H9 (cell line): ENCODE measurements around the gene DKK1. TPM values are rescaled to one million over a fixed set of nuclear protein-coding genes. Genes with fewer than 3 reads are reported as not detected.

Experiments
- DNase-seq: peaks from one replicate; pipeline ENCODE4 v3.0.0-alpha.2; 2017
- H2AFZ ChIP-seq: one replicate; pipeline ENCODE4 v1.6.1; 2013; ENCODE audit warnings: mild to moderate bottlenecking, low read length, control low read depth, moderate library complexity
- H2AK5ac ChIP-seq: 2 replicates; pipeline ENCODE4 v1.6.1; 2013; ENCODE audit warnings: low read length, control low read depth, mixed read lengths; ENCODE audit not compliant: insufficient read length
- H2BK120ac ChIP-seq: one replicate; pipeline ENCODE4 v1.6.1; 2013; ENCODE audit warnings: low read depth, mild to moderate bottlenecking, low read length, control low read depth, inconsistent platforms; ENCODE audit not compliant: poor library complexity, severe bottlenecking
- H2BK12ac ChIP-seq: 2 replicates; pipeline ENCODE4 v1.6.1; 2013; ENCODE audit warnings: low read length, control low read depth, mixed read lengths, low read depth; ENCODE audit not compliant: insufficient read length
- H2BK15ac ChIP-seq: 2 replicates; pipeline ENCODE4 v1.6.1; 2013; ENCODE audit warnings: low read depth, low read length, control low read depth
- H2BK20ac ChIP-seq: one replicate; pipeline ENCODE4 v1.6.1; 2013; ENCODE audit warnings: low read depth, mild to moderate bottlenecking, low read length, control low read depth, inconsistent platforms; ENCODE audit not compliant: poor library complexity, severe bottlenecking
- H2BK5ac ChIP-seq: 2 replicates; pipeline ENCODE4 v1.6.1; 2013; ENCODE audit warnings: low read length, control low read depth, mixed read lengths; ENCODE audit not compliant: insufficient read length
- H3K14ac ChIP-seq: 2 replicates; pipeline ENCODE4 v1.6.1; 2013; ENCODE audit warnings: low read length, control low read depth; ENCODE audit not compliant: insufficient read depth
- H3K18ac ChIP-seq: 2 replicates; pipeline ENCODE4 v1.6.1; 2013; ENCODE audit warnings: low read depth, mild to moderate bottlenecking, mixed read lengths, low read length, control low read depth; ENCODE audit not compliant: insufficient read length
- H3K23ac ChIP-seq: 2 replicates; pipeline ENCODE4 v1.6.1; 2013; ENCODE audit warnings: low read length, control low read depth, mixed read lengths, low read depth; ENCODE audit not compliant: insufficient read length
- H3K23me2 ChIP-seq: 2 replicates; pipeline ENCODE4 v1.6.1; 2013; ENCODE audit warnings: low read depth, mild to moderate bottlenecking, mixed read lengths, low read length, control low read depth; ENCODE audit not compliant: insufficient read length, poor library complexity, severe bottlenecking
- H3K27ac ChIP-seq: 2 replicates; pipeline ENCODE4 v1.5.1; 2013; ENCODE audit warnings: low read length, control low read depth, mixed read lengths, low read depth; ENCODE audit not compliant: insufficient read length
- H3K27me3 ChIP-seq: 2 replicates; pipeline ENCODE4 v1.6.1; 2013; ENCODE audit warnings: low read length, control low read depth, inconsistent platforms; ENCODE audit not compliant: insufficient read depth
- H3K4ac ChIP-seq: 2 replicates; pipeline ENCODE4 v1.6.1; 2013; ENCODE audit warnings: low read depth, mild to moderate bottlenecking, control low read depth, inconsistent platforms, low read length, moderate library complexity
- H3K4me1 ChIP-seq: 2 replicates; pipeline ENCODE4 v1.6.1; 2013; ENCODE audit warnings: low read length, control low read depth, inconsistent platforms; ENCODE audit not compliant: insufficient read depth
- H3K4me2 ChIP-seq: 2 replicates; pipeline ENCODE4 v1.6.1; 2013; ENCODE audit warnings: low read length, control low read depth, mixed read lengths; ENCODE audit not compliant: insufficient read length, insufficient read depth
- H3K56ac ChIP-seq: 2 replicates; pipeline ENCODE4 v1.6.1; 2013; ENCODE audit warnings: low read depth, mild to moderate bottlenecking, mixed read lengths, low read length, control low read depth; ENCODE audit not compliant: insufficient read length
- H3K79me1 ChIP-seq: 2 replicates; pipeline ENCODE4 v1.6.1; 2013; ENCODE audit warnings: low read depth, mild to moderate bottlenecking, moderate library complexity, low read length, control low read depth, inconsistent platforms; ENCODE audit not compliant: insufficient read depth, poor library complexity, severe bottlenecking
- H3K79me2 ChIP-seq: 2 replicates; pipeline ENCODE4 v1.6.1; 2013; ENCODE audit warnings: low read length, control low read depth, inconsistent platforms; ENCODE audit not compliant: insufficient read depth
- H3K9ac ChIP-seq: 2 replicates; pipeline ENCODE4 v1.6.1; 2013; ENCODE audit warnings: low read length, control low read depth, mixed read lengths; ENCODE audit not compliant: insufficient read length; ENCODE audit errors: extremely low read depth
- H3K9me3 ChIP-seq: one replicate; pipeline ENCODE4 v1.6.1; 2013; ENCODE audit warnings: low read depth, low read length, inconsistent platforms; ENCODE audit not compliant: control insufficient read depth
- H3T11ph ChIP-seq: one replicate; pipeline ENCODE4 v1.6.1; 2013; ENCODE audit warnings: mild to moderate bottlenecking, low read length, control low read depth, inconsistent platforms
- H4K20me1 ChIP-seq: one replicate; pipeline ENCODE4 v1.6.1; 2013; ENCODE audit not compliant: control insufficient read depth, insufficient read length, insufficient read depth
- H4K5ac ChIP-seq: 2 replicates; pipeline ENCODE4 v1.6.1; 2013; ENCODE audit warnings: low read depth, mild to moderate bottlenecking, mixed read lengths, low read length, control low read depth; ENCODE audit not compliant: insufficient read length
- H4K8ac ChIP-seq: replicated peaks from 2 replicates; pipeline ENCODE4 v1.6.1; 2013; ENCODE audit warnings: low read length, control low read depth, mixed read lengths, low read depth; ENCODE audit not compliant: insufficient read length
- H4K91ac ChIP-seq: 2 replicates; pipeline ENCODE4 v1.6.1; 2013; ENCODE audit warnings: low read depth, mild to moderate bottlenecking, moderate library complexity, mixed read lengths, low read length, control low read depth; ENCODE audit not compliant: insufficient read length
- H3K27ac Mint-ChIP-seq, 3 experiments: 2 replicates in 2 of 3; 3 replicates in 1 of 3; pipeline ENCODE4 v1.8.0; 2020 to 2021; ENCODE audit warnings: mixed read lengths in 3 of 3, mild to moderate bottlenecking in 1 of 3, moderate library complexity in 1 of 3
- H3K27me3 Mint-ChIP-seq: 2 replicates; pipeline ENCODE4 v1.8.0; 2021; ENCODE audit warnings: low read depth, mild to moderate bottlenecking, moderate library complexity, mixed read lengths
- H3K36me3 Mint-ChIP-seq, 3 experiments: 2 replicates in 2 of 3; 3 replicates in 1 of 3; pipeline ENCODE4 v1.8.0; 2020 to 2021; ENCODE audit warnings: low read depth in 3 of 3, mixed read lengths in 3 of 3; ENCODE audit not compliant: insufficient read depth in 1 of 3
- H3K4me1 Mint-ChIP-seq, 2 experiments: 2 replicates each; pipeline ENCODE4 v1.8.0; 2020; ENCODE audit warnings: mixed read lengths in 2 of 2
- H3K4me3 Mint-ChIP-seq, 2 experiments: 2 replicates in 1 of 2; 3 replicates in 1 of 2; pipeline ENCODE4 v1.8.0; 2020 to 2021; ENCODE audit warnings: mild to moderate bottlenecking in 2 of 2, mixed read lengths in 2 of 2, moderate library complexity in 1 of 2
- H3K9me3 Mint-ChIP-seq, 2 experiments: 2 replicates in 1 of 2; 3 replicates in 1 of 2; pipeline ENCODE4 v1.8.0; 2020; ENCODE audit warnings: mild to moderate bottlenecking in 2 of 2, mixed read lengths in 2 of 2, moderate library complexity in 1 of 2
- CTCF ChIP-seq: fragments of 200-600 bp; sonication (generic); conservative IDR thresholded peaks from 3 replicates; pipeline ENCODE4 v1.8.0; 2021; ENCODE audit warnings: antibody characterized with exemption, mild to moderate bottlenecking
- WGBS: extraction: QIAGEN DNeasy Blood & Tissue Kit; methylation state at CpG from one replicate; pipeline ENCODE4 v1.1.7; 2013; ENCODE audit warnings: missing lambda C conversion rate, low lambda C conversion rate, mixed read lengths; ENCODE audit not compliant: insufficient read length; ENCODE audit errors: extremely low coverage; 5-methylcytosine and 5-hydroxymethylcytosine counted together
- total RNA-seq: library from RNA; stranded (reverse); gene quantifications from 2 replicates; pipeline ENCODE4 v1.2.1, GENCODE V29; 2021

DKK1 gene
- total RNA-seq, 1 experiment from 2014 or later, result 1.1 TPM

DNA sequence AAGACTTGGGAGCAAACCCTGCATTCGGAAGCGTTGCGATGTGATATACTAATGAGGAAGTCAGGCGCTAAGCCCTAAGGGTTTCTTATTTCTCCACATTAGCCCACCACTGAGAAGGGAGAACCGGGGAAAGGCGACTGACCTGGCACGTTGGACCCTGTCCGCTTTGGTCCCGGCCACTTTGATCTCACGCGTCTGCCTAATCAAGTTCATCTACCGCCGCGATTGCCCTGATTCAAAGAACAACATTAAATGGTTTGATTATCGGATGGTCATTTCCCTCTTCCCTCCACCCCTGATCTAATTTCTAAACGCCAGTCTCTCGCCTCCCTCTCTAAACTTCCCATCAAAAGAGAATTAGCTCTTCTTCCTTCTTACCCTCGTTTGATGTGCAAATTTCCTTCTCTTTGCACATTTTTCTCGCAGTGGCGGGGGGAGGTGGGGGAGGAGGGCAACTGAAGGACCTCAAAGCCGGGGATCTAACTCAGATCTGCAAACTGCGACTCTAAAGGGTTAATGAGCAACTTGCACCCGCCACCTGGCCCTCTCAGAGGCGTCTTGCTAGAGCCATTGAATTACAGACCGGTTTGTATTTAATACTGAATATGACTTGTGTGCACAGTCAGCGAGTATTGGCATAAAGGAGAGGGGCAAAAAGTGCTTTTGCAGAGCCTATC lies 687 bp upstream of the DKK1 start:
- no peak overlapping the region for H2AK5ac ChIP-seq
- H3K4me1 Mint-ChIP-seq, result peaks cover 17% of the 10 kb centered on the region in 2 experiments
- no peaks in the 10 kb centered on the region for H3K36me3 Mint-ChIP-seq
- no peaks in the 10 kb centered on the region; a peak in 1 of 5 replicates for H3K9me3 Mint-ChIP-seq
- H3K27me3 Mint-ChIP-seq, result peaks cover 96% of the 10 kb centered on the region
- no peak overlapping the region for H2BK20ac ChIP-seq
- no peak overlapping the region for H3K18ac ChIP-seq
- H4K91ac ChIP-seq, result no peak overlapping the region
- no peak overlapping the region for H4K8ac ChIP-seq
- no peaks in the 10 kb centered on the region for H3K79me1 ChIP-seq
- WGBS, result no CpG with 5 or more reads among the region's 26 CpGs
- H3K4ac ChIP-seq, result no peak overlapping the region
- no peak overlapping the region for H3K23ac ChIP-seq
- no peak overlapping the region for H2BK5ac ChIP-seq
- no peak overlapping the region for H3K9ac ChIP-seq
- H2BK120ac ChIP-seq, result no peak overlapping the region
- peaks cover 4% of the 10 kb centered on the region for H4K20me1 ChIP-seq
- no peak overlapping the region for H2BK15ac ChIP-seq
- no peaks in the 10 kb centered on the region for H3K79me2 ChIP-seq
- H3T11ph ChIP-seq, result no peak overlapping the region
- peak overlapping the region; percentile 68 for H3K4me2 ChIP-seq
- H2AFZ ChIP-seq, result no peak overlapping the region
- no peaks in the 10 kb centered on the region for H3K9me3 ChIP-seq
- H3K23me2 ChIP-seq, result peaks cover 20% of the 10 kb centered on the region
- H3K4me1 ChIP-seq, result 0 out of 2 replicates have a peak, but pooled peaks cover 2% of the 10 kb centered on the region
- H2BK12ac ChIP-seq, result no peak overlapping the region
- H3K4me3 Mint-ChIP-seq, result peak overlapping the region; percentile 66 to 87
- H4K5ac ChIP-seq, result no peak overlapping the region
- no peak for TF ChIP-seq CTCF
- H3K14ac ChIP-seq, result no peak overlapping the region
- H3K27ac ChIP-seq, result no peak overlapping the region
- no peak overlapping the region for H3K27ac Mint-ChIP-seq
- DNase-seq, result peak; percentile 57
- H3K56ac ChIP-seq, result no peak overlapping the region
- H3K27me3 ChIP-seq, result peaks cover 64% of the 10 kb centered on the region
